B cell (primary cell): ENCODE results near the gene SMAP1. TPM values are rescaled to one million over a fixed set of nuclear protein-coding genes. Genes with fewer than 3 reads are reported as not detected.

Experiments used
- ATAC-seq: fragments of 200-7000 bp; cut with Tn5 transposase; one replicate; pipeline ENCODE4 v1.10.0; 2021; ENCODE audit warnings: low read depth, mild to moderate bottlenecking, moderate number of reproducible peaks, moderate library complexity
- CTCF ChIA-PET: fragments of 350-600 bp; sonication (Branson Sonifier 250); formaldehyde crosslinking; loops from one replicate; lab custom pipeline; 2021; ENCODE audit warnings: antibody characterized with exemption, inconsistent platforms; lab: Charles Lee
- POLR2A ChIA-PET: fragments of 350-600 bp; sonication (Branson Sonifier 250); formaldehyde crosslinking; loops from one replicate; lab custom pipeline; 2021; ENCODE audit warnings: antibody characterized with exemption; lab: Charles Lee
- DNase-seq: peaks from one replicate; pipeline ENCODE4 v3.0.0; 2013
- H2AFZ ChIP-seq: 2 replicates; pipeline ENCODE4 v1.6.1; 2012; ENCODE audit warnings: mild to moderate bottlenecking, low read depth, low read length; ENCODE audit not compliant: insufficient read depth, poor library complexity, severe bottlenecking
- H3K27ac ChIP-seq, 2 donors: 1 replicate in 1 of 2; 2 replicates in 1 of 2; pipeline ENCODE4 v1.5.1; 2012 to 2013; ENCODE audit warnings: low read length in 2 of 2, mild to moderate bottlenecking in 2 of 2, moderate library complexity in 1 of 2
- H3K27me3 ChIP-seq, 4 experiments: fragments of 200-600 bp in 1 of 4; sonication (generic) in 1 of 4; replicated peaks in 1 of 4; 1 replicate in 2 of 4; 2 replicates in 2 of 4; pipeline versions ENCODE4 v1.6.1 to v1.7.0; 2013 to 2016; ENCODE audit warnings: low read length in 3 of 4, mild to moderate bottlenecking in 2 of 4, mixed read lengths in 1 of 4, moderate library complexity in 1 of 4; ENCODE audit not compliant: insufficient read depth in 4 of 4, control insufficient read depth in 3 of 4; ENCODE audit errors: control extremely low read depth in 1 of 4
- H3K36me3 ChIP-seq, 2 experiments: replicated peaks in 1 of 2; 1 replicate in 1 of 2; 2 replicates in 1 of 2; pipeline versions ENCODE4 v1.6.1 to v1.7.1; 2013; ENCODE audit warnings: low read length in 1 of 2; ENCODE audit not compliant: insufficient read depth in 2 of 2, control insufficient read depth in 1 of 2; ENCODE audit errors: control extremely low read depth in 1 of 2, extremely low read depth in 1 of 2
- H3K4me1 ChIP-seq, 2 donors: fragments of 200-600 bp in 1 of 2; sonication (generic) in 1 of 2; 1 replicate in 1 of 2; 2 replicates in 1 of 2; pipeline versions ENCODE4 v1.5.1 to v1.6.1; 2013 to 2017; ENCODE audit warnings: low read length in 2 of 2; ENCODE audit not compliant: control insufficient read depth in 2 of 2, insufficient read depth in 2 of 2
- H3K4me2 ChIP-seq: replicated peaks from 2 replicates; pipeline ENCODE3; 2012; ENCODE audit warnings: mild to moderate bottlenecking, low read depth, low read length; ENCODE audit not compliant: poor library complexity, severe bottlenecking
- H3K4me3 ChIP-seq, 5 experiments: fragments of 200-600 bp in 1 of 5; sonication (generic) in 1 of 5; 1 replicate in 3 of 5; 2 replicates in 2 of 5; pipeline versions ENCODE4 v1.5.1 to v1.7.0; 2011 to 2016; ENCODE audit warnings: low read length in 4 of 5, mild to moderate bottlenecking in 4 of 5, low read depth in 2 of 5, control low read depth in 1 of 5, moderate library complexity in 1 of 5; ENCODE audit not compliant: insufficient read depth in 1 of 5; ENCODE audit errors: control extremely low read depth in 1 of 5, extremely low read depth in 1 of 5
- H3K79me2 ChIP-seq: fragments of 200-600 bp; sonication (generic); one replicate; pipeline ENCODE4 v1.6.0; 2016; ENCODE audit warnings: low read length; ENCODE audit not compliant: control insufficient read depth, insufficient read depth
- H3K9ac ChIP-seq: fragments of 200-600 bp; sonication (generic); 2 replicates; pipeline ENCODE4 v1.6.1; 2017; ENCODE audit warnings: mild to moderate bottlenecking, low read length, moderate library complexity
- H3K9me3 ChIP-seq, 3 donors: one replicate each; pipeline versions ENCODE4 v1.6.1 to v1.7.1; 2013; ENCODE audit warnings: low read length in 2 of 3; ENCODE audit not compliant: control insufficient read depth in 2 of 3, insufficient read depth in 1 of 3; ENCODE audit errors: control extremely low read depth in 1 of 3
- H4K20me1 ChIP-seq: 2 replicates; pipeline ENCODE4 v1.6.0; 2012; ENCODE audit warnings: mild to moderate bottlenecking, low read length; ENCODE audit not compliant: insufficient read depth, control insufficient read depth, poor library complexity, severe bottlenecking
- H3K27ac Mint-ChIP-seq: one replicate; pipeline ENCODE4 v1.8.0; 2021; ENCODE audit warnings: mixed read lengths
- H3K27me3 Mint-ChIP-seq: one replicate; pipeline ENCODE4 v1.8.0; 2021; ENCODE audit warnings: mixed read lengths
- H3K4me1 Mint-ChIP-seq: one replicate; pipeline ENCODE4 v1.8.0; 2021; ENCODE audit warnings: mixed read lengths
- H3K4me3 Mint-ChIP-seq: one replicate; pipeline ENCODE4 v1.8.0; 2021; ENCODE audit warnings: mixed read lengths
- H3K9me3 Mint-ChIP-seq: one replicate; pipeline ENCODE4 v1.8.0; 2022; ENCODE audit warnings: mixed read lengths; ENCODE audit not compliant: insufficient read depth
- CTCF ChIP-seq: fragments of 200-600 bp; IDR thresholded peaks from one replicate; pipeline ENCODE4 v1.8.0; 2022; ENCODE audit warnings: antibody characterized with exemption, mild to moderate bottlenecking
- EZH2 ChIP-seq: IDR thresholded peaks from 2 replicates; pipeline ENCODE4 v1.6.1; 2012; ENCODE audit warnings: borderline replicate concordance, low read depth, mild to moderate bottlenecking, moderate library complexity, low read length; ENCODE audit not compliant: insufficient read depth, poor library complexity, severe bottlenecking
- WGBS: methylation state at CpG from one replicate; pipeline ENCODE4 v1.1.5; 2013; ENCODE audit warnings: missing lambda C conversion rate; ENCODE audit not compliant: insufficient coverage; 5-methylcytosine and 5-hydroxymethylcytosine counted together
- intact Hi-C: fragments of 100-400 bp; cut with micrococcal nuclease; formaldehyde crosslinking; loops from one replicate; pipeline ENCODE4 v1.10.0; 2022
- polyA plus RNA-seq: library from polyadenylated mRNA; depleted of rRNA; stranded (reverse); fragments of >200 nt; gene quantifications from 2 replicates; pipeline ENCODE4 v1.2.3, GENCODE V29; 2012
- total RNA-seq, 2 donors: library from RNA; stranded (reverse); fragments of 120-200 nt in 1 of 2; gene quantifications; 1 replicate in 1 of 2; 2 replicates in 1 of 2; pipeline versions ENCODE4 v1.2.3 to v1.2.4, GENCODE V29; 2013 to 2022

The SMAP1 gene
- total and polyA plus RNA-seq, 2 donors (not counting 1 experiment from before 2014, with no cell fraction given): 11.0 to 21.7 TPM

GRCh38 chr6:70714716-70715257 is 47.1 kb downstream of the SMAP1 start:
- intact Hi-C loops: no loop called here
- DNase-seq: no peak
- no peak for TF ChIP-seq EZH2
- TF ChIP-seq CTCF: no peak
- Mint-ChIP-seq H3K4me1 (peaks cover 43% of the 10 kb centered on the region), H3K27ac (no peak overlapping the region), H3K9me3 (peaks cover 9% of the 10 kb centered on the region), H3K4me3 (no peak overlapping the region), H3K27me3 (no peaks in the 10 kb centered on the region)
- no peak overlapping the region for H3K27ac ChIP-seq
- no peaks in the 10 kb centered on the region for H3K27me3 ChIP-seq
- peaks cover 8 to 19% of the 10 kb centered on the region in 2 donors for H3K4me1 ChIP-seq
- ATAC-seq: no peak
- peaks cover 29% of the 10 kb centered on the region for H4K20me1 ChIP-seq
- H3K9me3 ChIP-seq: peaks cover 5 to 22% (median 14%) of the 10 kb centered on the region in 3 donors
- ChIA-PET CTCF (interaction anchor here (1.3 kb wide), 1 partner anchor 169 kb away, joined by 3 read pairs; no protein-coding TSS in a partner anchor), POLR2A (no interaction called here)
- H3K4me2 ChIP-seq: no peak overlapping the region
- peaks cover 79% of the 10 kb centered on the region for H3K79me2 ChIP-seq
- no peak overlapping the region for H3K4me3 ChIP-seq
- no peak overlapping the region for H2AFZ ChIP-seq
- H3K9ac ChIP-seq: no peak overlapping the region
- peaks cover 0 to 1% of the 10 kb centered on the region in 2 experiments for H3K36me3 ChIP-seq

- Mint-ChIP-seq H3K4me3 (peak overlapping the region; percentile 15), H3K27ac (peak overlapping the region; percentile 28), H3K9me3 (peaks cover 9% of the 10 kb centered on the region), H3K27me3 (no peaks in the 10 kb centered on the region), H3K4me1 (peaks cover 48% of the 10 kb centered on the region)
- intact Hi-C loops: no loop called here
- no peaks in the 10 kb centered on the region for H3K27me3 ChIP-seq
- no peak overlapping the region for H3K27ac ChIP-seq
- ATAC-seq (no peak), DNase-seq (peak; percentile 27)
- TF ChIP-seq CTCF (no peak), EZH2 (no peak)
- H3K9ac ChIP-seq: no peak overlapping the region
- CTCF ChIA-PET: interaction anchor here (0.6 to 2.4 kb wide), 3 partner anchors 10 to 167 kb away, joined by 3 to 13 read pairs (median 3); no protein-coding TSS in a partner anchor
- peaks cover 35% of the 10 kb centered on the region for H4K20me1 ChIP-seq
- H3K79me2 ChIP-seq: peaks cover 78% of the 10 kb centered on the region
- peaks cover 8 to 18% of the 10 kb centered on the region in 2 donors for H3K4me1 ChIP-seq
- WGBS: no CpG with 5 or more reads among the region's 5 CpGs
- H3K4me3 ChIP-seq: no peak overlapping the region
- no peak overlapping the region for H2AFZ ChIP-seq
- POLR2A ChIA-PET: no interaction called here
- peaks cover 5 to 22% (median 14%) of the 10 kb centered on the region in 3 donors for H3K9me3 ChIP-seq
- H3K36me3 ChIP-seq: peaks cover 0 to 1% of the 10 kb centered on the region in 2 experiments
- H3K4me2 ChIP-seq: no peak overlapping the region
These were observed 49.5 kb downstream of the SMAP1 start for GRCh38 chr6:70717038-70717801.
